GM21390 (cell line): ENCODE results near the gene ANXA7.
"Not testable (repeated sequence)": the region's sequence is repeated elsewhere in the genome, so short reads cannot be mapped to it uniquely, and the experiment has no call there.

Experiments used
- ATAC-seq: cut with Tn5 transposase; IDR thresholded peaks from one replicate; pipeline ENCODE4 v1.9.1; 2021; ENCODE audit not compliant: unreplicated experiment

ANXA7 gene

DNA sequence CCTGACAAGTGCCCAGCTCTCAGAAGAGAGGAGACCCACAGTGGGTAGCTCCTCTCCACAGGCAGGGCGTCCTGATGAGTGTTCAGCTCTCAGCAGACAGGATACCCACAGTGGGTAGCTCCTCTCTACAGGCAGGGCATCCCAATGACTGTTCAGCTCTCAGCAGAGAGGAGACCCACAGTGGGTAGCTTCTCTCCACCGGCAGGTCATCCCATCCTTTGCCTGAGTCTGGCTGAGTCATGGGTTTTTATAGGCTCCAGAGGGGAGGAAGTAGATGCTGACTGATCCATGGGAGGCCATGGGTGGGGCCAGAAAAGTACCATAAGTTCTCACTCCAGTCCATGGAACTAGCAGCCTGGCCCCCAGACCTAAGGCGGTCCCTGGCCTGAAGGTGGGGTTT is 73.7 kb downstream of the ANXA7 start:
- no peak for ATAC-seq

DNA sequence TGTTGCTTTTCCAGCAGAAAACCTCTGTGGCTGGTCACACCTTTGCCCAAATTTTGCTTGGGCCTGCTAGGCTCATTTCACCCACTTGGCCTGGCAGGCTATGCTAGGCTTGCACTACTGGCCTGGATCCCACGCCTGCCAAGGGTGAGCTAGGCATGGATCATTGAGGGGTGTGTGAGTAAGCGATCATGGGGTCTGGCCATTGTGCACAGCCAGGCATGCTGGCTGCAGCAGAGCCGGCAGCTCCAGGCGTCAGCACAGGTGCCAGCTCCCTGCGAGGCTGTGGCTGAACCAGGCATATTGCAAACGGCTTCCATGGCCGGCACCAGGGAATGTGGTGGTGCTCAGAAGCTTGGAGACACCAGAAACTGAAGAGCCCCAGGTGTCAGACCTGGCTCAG is 74.4 kb downstream of the ANXA7 start:
- ATAC-seq, result no peak

DNA sequence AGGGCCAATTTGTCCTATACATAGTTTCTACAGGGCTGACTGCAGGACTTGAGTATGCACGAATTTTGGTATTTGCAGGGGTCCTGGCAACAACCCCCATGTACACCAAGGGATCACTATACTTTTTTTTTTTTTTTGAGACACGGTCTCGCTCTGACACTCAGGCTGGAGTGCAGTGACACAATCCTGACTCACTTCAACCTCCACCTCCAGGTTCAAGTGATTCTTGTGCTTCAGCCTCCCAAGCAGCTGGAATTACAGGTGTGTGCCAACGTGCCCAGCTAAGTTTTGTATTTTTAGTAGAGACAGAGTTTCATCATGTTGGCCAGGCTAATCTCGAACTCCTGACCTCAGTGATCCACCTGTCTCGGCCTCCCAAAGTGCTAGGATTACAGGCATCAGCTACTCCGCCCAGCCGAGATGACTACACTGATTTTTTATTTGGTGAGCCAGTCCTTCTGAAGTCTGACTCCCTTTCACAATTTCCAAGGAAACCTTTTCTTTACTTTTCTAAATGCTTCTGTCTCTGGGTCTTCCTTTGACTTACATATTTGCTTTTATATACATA is 75.0 kb downstream of the ANXA7 start:
- ATAC-seq, result no peak

DNA sequence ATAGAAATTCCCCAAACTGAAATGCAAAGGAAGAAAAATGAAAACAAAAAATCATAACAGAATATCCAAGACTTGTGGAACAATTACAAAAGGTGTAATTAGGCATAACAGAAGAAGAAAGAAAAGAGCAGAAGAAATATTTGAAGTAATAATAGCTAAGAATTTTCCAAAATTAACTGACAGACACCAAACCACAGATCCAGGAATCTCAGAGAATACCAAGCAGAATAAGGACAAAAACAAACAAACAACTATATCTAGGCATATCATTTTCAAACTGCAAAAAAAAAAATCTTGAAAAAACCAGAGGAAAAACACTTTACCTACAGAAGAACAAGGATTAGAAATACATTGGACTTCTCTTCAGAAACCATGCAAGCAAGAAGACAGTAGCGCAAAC is 80.7 kb downstream of the ANXA7 start:
- no peak for ATAC-seq

DNA sequence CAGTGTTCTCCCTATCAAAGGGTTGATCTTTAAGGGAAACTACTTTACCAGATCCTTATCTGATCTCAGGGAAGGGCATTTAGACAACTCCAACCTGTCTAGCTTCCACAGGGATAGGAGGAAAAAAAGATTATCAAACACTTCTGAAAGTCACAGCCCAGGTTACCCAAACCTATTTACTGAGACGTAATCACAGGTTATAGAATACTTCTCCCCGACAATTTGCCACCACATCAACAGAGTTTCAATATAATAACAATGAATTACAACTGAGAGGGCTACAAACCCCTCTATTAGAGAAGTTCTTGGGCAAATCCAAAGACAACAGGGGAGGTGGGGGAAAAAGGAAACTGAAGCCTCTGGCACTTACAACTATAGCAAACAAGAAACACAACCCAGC is 81.5 kb downstream of the ANXA7 start:
- no peak for ATAC-seq

DNA sequence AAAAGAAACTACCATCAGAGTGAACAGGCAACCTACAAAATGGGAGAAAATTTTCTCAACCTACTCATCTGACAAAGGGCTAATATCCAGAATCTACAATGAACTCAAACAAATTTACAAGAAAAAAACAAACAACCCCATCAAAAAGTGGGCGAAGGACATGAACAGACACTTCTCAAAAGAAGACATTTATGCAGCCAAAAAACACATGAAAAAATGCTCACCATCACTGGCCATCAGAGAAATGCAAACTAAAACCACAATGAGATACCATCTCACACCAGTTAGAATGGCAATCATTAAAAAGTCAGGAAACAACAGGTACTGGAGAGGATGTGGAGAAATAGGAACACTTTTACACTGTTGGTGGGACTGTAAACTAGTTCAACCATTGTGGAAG is 85.3 kb downstream of the ANXA7 start:
- not testable (repeated sequence) for ATAC-seq

DNA sequence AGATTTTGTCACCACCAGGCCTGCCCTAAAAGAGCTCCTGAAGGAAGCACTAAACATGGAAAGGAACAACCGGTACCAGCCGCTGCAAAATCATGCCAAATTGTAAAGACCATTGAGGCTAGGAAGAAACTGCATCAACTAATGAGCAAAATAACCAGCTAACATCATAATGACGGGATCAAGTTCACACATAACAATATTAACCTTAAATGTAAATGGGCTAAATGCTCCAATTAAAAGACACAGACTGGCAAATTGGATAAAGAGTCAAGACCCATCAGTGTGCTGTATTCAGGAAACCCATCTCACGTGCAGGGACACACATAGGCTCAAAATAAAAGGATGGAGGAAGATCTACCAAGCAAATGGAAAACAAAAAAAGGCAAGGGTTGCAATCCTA is 88.6 kb downstream of the ANXA7 start:
- ATAC-seq, result not testable (repeated sequence)
